Ecto neural progenitor cell (in vitro differentiated cells): Measurements from ENCODE around the gene RNF207.

Experiments
- DNase-seq: peaks from one replicate; pipeline ENCODE4 v3.0.0-alpha.2; 2018; ENCODE audit warnings: low spot score

The RNF207 gene

GRCh38 chr1:6234502-6235295 is 28.8 kb downstream of the RNF207 start:
- no peak for DNase-seq

- no peak for DNase-seq
Observed at GRCh38 chr1:6235296-6235677, 29.4 kb downstream of the RNF207 start.

- no peak for DNase-seq
Observed at GRCh38 chr1:6237093-6237492, 31.2 kb downstream of the RNF207 start.

- DNase-seq: no peak
Observed at GRCh38 chr1:6239213-6239752, 33.4 kb downstream of the RNF207 start.

- DNase-seq: peak; percentile 67
Observed at GRCh38 chr1:6239950-6240768, 34.2 kb downstream of the RNF207 start.

- no peak for DNase-seq
Observed at GRCh38 chr1:6241107-6241886, 35.4 kb downstream of the RNF207 start.

GRCh38 chr1:6241887-6242740 is 36.2 kb downstream of the RNF207 start:
- peak; percentile 87 for DNase-seq

- DNase-seq: peak; percentile 66
Observed at GRCh38 chr1:6243053-6243834, 37.3 kb downstream of the RNF207 start.

DNA sequence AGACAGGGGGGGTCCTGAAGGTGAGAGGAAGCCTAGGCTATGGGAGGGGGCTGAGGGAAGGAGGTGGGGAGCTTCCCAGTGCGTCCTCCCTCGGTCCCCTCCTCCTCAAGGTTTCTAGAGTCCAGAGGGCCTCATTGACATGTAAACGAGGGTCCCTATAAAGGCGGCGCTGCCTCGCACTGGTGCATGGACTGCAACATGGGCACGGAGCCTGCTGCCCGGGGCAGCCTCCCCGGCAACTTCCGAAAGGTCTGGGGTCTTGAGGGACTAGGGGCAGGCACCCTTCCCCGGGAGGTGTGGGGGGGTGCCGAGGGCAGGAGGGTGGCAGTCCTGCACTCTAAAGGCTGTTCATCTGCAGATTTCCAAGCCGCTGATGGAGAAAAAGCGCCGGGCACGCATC is 38.1 kb downstream of the RNF207 start, which contains the start of gene HES3:
Gene HES3 (plus strand): TSS at position 187 of the 400 bp plus-strand sequence. CDS start 187 bp downstream, at position 374.
- peak; percentile 76 for DNase-seq

DNA sequence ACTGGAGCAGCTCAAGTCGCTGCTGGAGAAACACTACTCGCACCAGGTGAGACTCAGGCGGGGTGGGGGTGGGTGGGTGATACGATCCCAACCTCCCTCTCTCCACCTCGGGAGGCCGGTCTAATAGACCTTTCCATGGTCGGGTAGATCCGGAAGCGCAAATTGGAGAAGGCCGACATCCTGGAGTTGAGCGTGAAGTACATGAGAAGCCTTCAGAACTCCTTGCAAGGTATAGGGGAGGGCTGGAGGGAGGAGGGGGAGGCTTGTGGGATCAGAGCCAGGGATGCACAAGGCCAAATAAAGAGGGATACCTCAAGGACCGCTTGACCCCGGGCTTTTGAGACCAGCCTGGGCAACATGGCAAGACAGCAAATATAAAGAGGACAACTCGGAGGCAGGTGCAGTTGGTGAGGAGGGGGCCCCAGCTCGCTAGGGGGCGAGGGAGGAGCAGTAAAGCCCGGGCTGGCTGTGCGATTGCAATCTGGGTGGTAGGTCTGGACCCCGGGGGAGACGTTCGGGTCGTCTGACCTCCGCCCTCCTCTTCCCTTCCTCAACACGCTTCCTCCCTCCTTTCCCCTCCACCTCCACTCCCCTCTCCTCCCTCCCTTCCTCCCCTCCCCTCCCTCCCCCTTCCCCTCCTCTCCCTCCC is 38.6 kb downstream of the RNF207 start:
- DNase-seq: peak; percentile 74

GRCh38 chr1:6245086-6245868 is 39.4 kb downstream of the RNF207 start:
- DNase-seq: peak; percentile 94

DNA sequence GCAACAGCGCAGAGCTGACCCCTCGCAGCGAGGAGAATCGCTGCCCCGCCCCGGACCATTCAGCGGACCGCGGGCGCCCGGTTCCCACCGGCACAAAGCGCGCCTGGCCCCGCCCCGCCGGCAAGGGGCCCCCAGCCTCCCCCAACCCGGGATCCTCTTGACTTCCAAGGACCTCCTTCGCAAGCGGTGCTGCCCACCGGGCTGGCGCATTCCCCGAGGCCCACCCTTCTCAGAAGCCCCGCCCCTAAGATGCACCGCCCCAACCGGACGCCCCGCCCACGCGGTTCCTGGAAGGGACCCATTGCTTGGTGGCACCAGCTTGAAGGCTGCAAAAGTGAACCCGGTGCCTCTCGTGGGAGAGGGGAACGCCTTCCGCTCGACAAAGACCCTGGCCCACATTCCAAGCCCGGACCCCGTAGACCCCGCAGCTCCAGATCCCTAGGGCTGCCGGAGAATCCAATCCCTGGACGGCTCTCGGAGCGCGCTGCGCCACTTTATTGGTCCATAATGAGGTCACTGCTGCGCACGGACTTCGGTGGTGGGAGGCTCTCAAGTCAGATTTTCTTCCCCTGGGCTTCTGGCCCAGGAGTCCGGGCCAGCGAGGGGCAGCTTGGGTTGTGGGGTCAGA is 40.1 kb downstream of the RNF207 start:
- peak; percentile 96 for DNase-seq

- DNase-seq: peak; percentile 97
Observed at GRCh38 chr1:6246497-6247467, 40.9 kb downstream of the RNF207 start.

- peak; percentile 49 for DNase-seq
Observed at GRCh38 chr1:6247651-6248050, 41.7 kb downstream of the RNF207 start.

DNA sequence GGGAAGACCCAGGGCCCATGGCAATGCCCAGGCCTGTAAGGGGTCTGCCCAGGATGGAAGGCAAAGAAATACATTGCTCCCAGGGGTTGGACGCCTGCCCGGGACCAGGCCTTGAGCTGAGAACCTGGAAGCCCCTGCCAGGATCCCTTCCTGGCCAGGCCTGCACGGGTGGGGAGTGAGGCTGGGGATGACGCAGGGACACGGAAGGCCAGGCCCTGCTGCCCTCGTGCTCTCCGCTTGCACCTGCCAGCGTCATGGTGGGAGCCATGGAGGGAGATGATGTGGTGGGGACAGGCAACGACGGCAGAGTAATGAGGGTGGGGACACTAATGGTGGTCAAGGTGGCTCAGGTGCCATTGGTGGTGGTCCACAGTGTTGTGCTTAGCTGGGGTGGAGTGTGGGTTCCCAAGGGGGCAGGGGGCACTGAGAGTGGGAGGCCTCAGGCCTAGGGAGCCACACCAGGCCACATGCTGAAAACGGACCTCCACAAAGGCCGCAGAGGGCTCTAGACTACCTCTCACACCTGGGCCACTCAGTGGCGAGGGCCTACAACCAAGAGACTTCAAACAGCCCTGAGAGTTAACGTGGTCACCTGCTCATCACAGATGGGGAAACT is 42.4 kb downstream of the RNF207 start:
- peak; percentile 50 for DNase-seq

DNA sequence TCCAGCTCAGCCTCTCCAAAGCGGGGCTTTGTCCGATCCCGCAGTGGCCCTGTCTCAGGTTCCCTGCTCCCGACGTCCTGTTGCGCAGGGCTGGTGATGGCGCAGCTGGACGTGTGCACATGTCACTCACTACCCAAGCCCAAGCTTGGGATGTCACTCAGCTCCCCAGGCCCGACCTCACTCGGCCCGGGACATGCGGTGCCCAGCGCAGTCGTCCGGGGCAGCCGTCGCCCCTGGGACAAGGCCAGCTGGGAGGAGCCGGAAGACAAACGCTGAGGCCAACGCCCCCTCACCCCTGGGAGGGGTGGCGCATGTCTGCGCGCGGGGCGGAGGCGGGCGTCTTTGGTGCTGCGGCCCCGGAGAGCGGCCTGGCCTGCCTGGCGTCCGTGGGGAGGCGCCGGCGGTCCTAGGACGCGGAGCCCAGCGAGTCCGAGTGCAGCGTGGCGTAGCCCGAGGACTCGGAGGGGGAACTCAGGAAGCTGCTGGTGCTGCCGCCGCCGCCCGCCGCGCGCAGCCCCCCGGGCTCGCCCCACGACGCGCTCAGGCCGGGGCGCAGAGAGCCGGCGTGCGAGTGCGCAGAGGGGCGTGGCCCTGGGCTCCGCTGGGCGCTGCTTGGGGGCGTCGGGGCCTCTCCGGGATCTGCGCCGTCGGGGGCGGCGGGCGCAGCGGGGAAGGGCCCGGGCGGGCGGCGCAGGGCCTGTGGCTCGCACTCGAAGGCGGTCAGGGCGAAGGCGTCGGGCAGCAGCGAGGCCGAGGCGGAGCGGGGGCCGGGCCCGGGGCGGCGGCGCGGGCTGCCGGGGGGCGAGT is 43.2 kb downstream of the RNF207 start:
- peak; percentile 68 for DNase-seq
